Choroid plexus epithelial cell (primary cell): Measurements from ENCODE around the gene NFYC.

Experiments
- DNase-seq: peaks from one replicate; pipeline ENCODE4 v3.0.0-alpha.2; 2010; ENCODE audit warnings: low read depth
- H3K4me3 ChIP-seq: 2 replicates; pipeline ENCODE4 v1.5.1; 2011; ENCODE audit warnings: low read depth, mild to moderate bottlenecking, control low read depth, low read length, moderate library complexity
- TF ChIP-seq, protein P1 (sequence below): conservative IDR thresholded peaks from 2 replicates; pipeline ENCODE4 v1.5.1; 2011; ENCODE audit warnings: low read depth, mild to moderate bottlenecking, control low read depth, inconsistent platforms, low read length, moderate library complexity

Gene NFYC

DNA sequence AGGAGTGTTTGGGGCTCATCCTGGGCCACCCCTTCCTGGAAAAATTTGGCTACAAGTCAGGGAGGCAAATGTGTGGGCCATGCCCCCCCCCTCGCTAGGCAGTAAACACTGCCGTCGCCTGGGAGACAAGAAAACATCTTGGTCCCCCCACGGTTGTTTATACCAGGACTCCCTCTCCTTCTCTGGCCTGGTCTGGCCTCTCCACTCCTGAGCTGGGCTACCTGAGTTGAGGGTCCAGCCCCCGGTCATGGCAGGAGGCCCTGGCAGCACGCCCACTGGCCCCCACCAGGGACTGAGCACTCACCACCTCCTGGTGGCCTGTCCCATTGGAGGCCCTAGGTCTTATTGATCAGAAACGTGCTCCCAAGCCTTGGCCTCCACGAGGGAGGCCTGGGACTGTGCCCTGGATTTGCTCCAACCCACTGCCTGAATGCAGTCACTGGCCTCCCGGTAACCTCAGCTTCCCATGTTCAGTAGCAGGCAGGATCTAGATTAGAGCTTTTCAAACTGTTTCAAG is 107.9 kb downstream of the NFYC start:
- TF ChIP-seq, protein P1, sequence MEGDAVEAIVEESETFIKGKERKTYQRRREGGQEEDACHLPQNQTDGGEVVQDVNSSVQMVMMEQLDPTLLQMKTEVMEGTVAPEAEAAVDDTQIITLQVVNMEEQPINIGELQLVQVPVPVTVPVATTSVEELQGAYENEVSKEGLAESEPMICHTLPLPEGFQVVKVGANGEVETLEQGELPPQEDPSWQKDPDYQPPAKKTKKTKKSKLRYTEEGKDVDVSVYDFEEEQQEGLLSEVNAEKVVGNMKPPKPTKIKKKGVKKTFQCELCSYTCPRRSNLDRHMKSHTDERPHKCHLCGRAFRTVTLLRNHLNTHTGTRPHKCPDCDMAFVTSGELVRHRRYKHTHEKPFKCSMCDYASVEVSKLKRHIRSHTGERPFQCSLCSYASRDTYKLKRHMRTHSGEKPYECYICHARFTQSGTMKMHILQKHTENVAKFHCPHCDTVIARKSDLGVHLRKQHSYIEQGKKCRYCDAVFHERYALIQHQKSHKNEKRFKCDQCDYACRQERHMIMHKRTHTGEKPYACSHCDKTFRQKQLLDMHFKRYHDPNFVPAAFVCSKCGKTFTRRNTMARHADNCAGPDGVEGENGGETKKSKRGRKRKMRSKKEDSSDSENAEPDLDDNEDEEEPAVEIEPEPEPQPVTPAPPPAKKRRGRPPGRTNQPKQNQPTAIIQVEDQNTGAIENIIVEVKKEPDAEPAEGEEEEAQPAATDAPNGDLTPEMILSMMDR, result no peak
- peak; percentile 72 for DNase-seq

DNA sequence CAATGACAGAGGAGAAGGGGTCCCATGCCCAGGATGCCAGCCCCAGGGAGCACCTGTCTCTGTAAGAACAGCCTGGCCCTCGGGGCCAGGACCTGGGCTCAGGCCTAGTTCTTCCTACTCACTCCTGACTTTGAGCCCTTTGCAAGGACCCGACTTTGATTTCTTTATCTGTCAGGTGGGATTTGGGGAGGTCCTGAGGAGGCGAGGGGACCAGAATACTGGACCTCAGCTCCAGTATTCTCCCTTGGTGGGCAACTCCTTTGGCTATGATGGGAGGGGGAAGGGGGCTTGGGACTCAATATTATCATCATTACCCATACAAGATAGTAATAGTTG is 110.2 kb downstream of the NFYC start:
- TF ChIP-seq, protein P1, result no peak
- DNase-seq, result no peak
- H3K4me3 ChIP-seq, result peak overlapping the region; percentile 56

More for the DNA sequence above, 107.9 kb downstream of the NFYC start:
- no peak overlapping the region for H3K4me3 ChIP-seq

DNA sequence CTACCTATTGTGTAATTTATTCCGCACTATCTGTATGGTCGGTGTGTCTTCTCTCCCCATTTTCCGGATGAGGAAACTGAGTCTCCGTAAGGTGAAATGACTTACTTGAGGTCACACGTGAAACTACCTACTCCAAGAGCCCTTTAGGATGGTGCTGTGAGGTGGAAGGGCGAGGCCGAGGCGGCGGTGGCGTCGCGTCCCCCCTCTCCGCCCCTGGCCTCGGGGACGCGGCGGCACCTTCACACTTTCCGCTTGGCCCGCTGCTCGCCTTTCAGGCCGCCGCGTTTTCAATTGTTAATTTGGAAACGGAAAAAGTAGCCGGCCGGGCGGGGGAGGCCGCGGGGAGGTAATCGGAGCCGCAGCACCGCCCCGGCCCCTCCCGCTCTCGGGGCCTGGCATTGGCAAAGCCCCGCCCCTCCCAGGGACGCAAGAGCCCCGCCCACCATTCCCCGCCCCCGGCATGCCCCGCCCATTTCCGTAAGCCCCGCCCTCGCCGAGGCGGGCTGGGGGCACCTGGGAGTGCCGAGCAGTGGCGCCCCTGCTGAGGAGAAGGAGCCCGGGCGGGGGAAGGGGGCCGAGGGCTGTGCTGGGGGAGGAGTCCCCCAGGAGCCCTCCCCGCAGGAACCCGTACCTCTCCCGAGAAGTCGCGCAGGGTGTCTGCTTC is 110.7 kb downstream of the NFYC start:
- DNase-seq, result peak; percentile 83
- TF ChIP-seq, protein P1, result no peak
- H3K4me3 ChIP-seq, result peak overlapping the region; percentile 56

DNA sequence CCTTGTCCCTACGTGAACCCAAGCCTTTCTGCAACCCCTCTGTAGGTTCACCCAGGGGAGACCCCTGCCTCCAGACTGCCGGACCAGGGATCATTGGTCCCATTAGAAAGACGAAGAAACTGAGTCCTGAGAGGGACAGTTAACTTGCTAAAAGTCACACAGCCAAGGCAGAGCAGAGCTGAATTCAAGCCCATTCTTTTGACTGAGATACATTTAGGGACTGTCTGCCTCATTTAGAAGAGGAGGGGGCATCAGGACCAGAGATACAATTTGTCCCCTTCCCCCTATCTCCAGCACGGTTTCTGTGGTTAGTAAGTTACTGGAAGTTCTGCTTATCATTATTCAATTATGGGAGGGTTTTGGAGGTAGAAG is 111.2 kb downstream of the NFYC start:
- no peak for DNase-seq
- TF ChIP-seq, protein P1, result no peak
- peak overlapping the region; percentile 26 for H3K4me3 ChIP-seq

DNA sequence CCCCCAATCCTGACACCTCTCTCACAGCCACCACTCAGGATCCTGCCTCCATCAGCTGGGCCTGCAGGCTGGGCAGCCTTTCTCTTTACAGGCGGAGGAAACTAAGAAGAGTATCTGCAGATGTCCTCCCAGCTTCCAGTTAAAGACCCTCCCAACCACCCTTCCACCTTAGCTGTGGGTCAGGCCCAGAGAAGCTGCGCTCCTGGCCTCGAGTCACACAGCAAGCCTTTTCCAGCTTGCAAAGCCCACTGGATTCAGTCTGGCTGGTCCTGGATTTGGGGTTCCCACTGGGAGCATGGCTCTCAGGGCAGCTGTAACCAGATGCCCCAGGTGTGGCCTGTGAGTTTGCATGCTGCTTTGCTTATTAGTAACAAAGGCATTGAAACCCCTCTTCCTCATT is 111.9 kb downstream of the NFYC start:
- TF ChIP-seq, protein P1, result no peak
- no peak for DNase-seq
- H3K4me3 ChIP-seq, result no peak overlapping the region

DNA sequence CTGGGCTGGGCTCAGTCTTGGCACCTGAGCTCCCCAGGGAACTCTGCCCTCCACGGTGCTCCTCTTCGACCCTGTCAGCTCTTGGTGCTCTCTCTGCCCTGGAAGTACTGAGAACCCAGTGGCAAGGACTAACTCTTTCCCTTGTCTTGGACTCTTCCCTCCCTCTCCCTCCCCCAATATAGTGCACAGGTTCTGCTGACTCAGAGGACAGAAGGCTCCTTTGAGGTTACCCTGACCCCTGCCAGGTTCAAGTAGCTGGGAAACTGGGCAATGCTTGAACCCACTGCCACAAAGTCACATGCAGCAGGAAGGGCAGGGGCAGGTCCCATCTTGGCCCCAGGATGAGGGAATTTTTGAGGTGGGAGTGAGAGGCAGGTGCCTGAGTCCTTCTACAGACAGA is 112.4 kb downstream of the NFYC start:
- TF ChIP-seq, protein P1, result no peak
- no peak overlapping the region for H3K4me3 ChIP-seq
- no peak for DNase-seq

DNA sequence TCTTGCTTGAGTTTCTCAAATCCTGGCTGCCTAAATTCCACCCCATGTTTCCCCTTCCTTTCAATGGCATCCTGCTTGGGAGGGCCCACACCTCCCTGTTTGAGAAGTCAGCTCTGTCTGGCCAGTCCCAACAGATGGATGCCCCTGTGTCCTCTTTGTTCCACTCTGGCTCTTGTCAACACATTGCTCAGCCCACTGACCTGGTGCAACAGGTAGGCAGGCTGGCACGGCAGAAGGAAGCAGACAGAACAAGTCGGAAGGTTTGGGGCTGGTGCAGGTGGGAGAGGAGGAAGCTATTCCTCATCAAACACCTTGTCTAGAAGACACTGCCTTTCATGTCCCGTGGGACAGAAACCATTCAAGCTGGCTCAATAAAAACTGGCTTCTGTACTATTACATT is 114.7 kb downstream of the NFYC start:
- no peak for DNase-seq
- H3K4me3 ChIP-seq, result no peak overlapping the region
- TF ChIP-seq, protein P1, result no peak
